IPS-20b (cell line): Measurements from ENCODE around the gene PHKG2.
A peak's percentile ranks its signal among the peaks of the same experiment; 100 is the strongest.

ENCODE experiments used
- H3K27ac ChIP-seq: one replicate; pipeline ENCODE4 v1.5.1; 2013; ENCODE audit warnings: low read length
- H3K27me3 ChIP-seq: 2 replicates; pipeline ENCODE4 v1.6.1; 2013; ENCODE audit warnings: mild to moderate bottlenecking, low read length, inconsistent platforms; ENCODE audit not compliant: insufficient read depth
- H3K36me3 ChIP-seq: 2 replicates; pipeline ENCODE4 v1.6.1; 2013; ENCODE audit warnings: low read depth, mild to moderate bottlenecking, inconsistent platforms, low read length, moderate library complexity; ENCODE audit not compliant: insufficient read depth
- H3K4me1 ChIP-seq: 2 replicates; pipeline ENCODE4 v1.6.1; 2013; ENCODE audit warnings: mild to moderate bottlenecking, control low read depth, inconsistent platforms, low read length, moderate library complexity; ENCODE audit not compliant: insufficient read depth
- H3K4me3 ChIP-seq: 2 replicates; pipeline ENCODE4 v1.5.1; 2013; ENCODE audit warnings: mild to moderate bottlenecking, low read length, inconsistent platforms
- H3K9ac ChIP-seq: 2 replicates; pipeline ENCODE4 v1.6.1; 2013; ENCODE audit warnings: low read depth, mild to moderate bottlenecking, inconsistent platforms, low read length, moderate library complexity
- H3K9me3 ChIP-seq: 2 replicates; pipeline ENCODE4 v1.6.1; 2013; ENCODE audit warnings: mild to moderate bottlenecking, low read depth, low read length, inconsistent platforms; ENCODE audit not compliant: insufficient read depth

The PHKG2 gene

DNA sequence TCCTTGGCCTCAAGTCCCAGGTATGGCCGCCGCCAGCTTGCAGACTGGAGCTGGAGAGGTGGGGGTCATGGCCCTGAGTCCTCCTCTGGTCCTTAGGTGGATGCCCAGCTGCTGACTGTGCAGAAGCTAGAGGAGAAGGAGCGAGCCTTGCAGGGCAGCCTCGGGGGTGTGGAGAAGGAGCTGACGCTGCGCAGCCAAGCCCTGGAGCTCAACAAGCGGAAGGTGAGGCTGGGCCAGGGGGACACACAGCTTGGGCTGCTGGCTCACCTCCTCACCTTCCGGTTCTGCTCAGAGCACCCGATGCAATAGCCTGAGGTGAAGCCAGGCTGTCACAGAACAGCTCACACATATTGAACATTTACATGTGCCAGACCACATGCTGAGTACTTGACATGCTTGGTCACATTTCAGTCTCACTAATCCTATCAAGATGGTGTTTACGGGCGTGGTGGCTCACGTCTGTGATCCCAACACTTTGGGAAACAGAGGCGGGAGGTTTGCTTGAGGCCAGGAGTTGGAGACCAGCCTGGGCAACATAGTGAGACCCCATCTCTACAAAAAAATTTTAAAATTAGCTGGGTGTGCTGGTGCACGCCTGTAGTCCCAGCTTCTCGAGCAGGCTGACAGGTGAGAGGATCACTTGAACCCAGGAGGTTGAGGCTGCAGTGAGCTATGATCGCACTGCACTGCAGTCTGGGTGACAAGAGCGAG, 21.3 kb downstream of the PHKG2 start:
- H3K9me3 ChIP-seq, result no peaks in the 10 kb centered on the region
- H3K27me3 ChIP-seq, result no peaks in the 10 kb centered on the region
- no peak overlapping the region for H3K4me3 ChIP-seq
- H3K9ac ChIP-seq, result no peak overlapping the region
- H3K4me1 ChIP-seq, result no peaks in the 10 kb centered on the region
- H3K36me3 ChIP-seq, result peaks cover 98% of the 10 kb centered on the region
- no peak overlapping the region for H3K27ac ChIP-seq

DNA sequence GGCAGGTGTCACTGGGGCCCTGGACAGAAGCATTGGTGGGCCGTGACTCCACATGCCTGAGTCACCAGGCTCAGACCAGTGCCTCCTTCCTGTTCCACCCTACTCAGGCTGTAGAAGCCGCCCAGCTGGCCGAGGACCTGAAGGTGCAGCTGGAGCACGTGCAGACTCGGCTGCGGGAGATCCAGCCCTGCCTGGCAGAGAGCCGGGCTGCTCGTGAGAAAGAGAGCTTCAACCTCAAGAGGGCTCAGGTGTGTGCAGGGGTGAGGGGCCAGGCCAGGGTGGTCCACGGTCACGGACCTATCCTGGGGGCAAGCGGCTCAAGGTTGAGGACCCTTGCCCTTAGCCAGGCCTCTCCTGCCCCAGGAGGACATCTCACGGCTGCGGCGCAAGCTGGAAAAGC, 23.5 kb downstream of the PHKG2 start:
- Histone ChIP-seq H3K9me3 (no peaks in the 10 kb centered on the region), H3K27me3 (peaks cover 1% of the 10 kb centered on the region; the same call in 1 of the 2 replicates), H3K9ac (no peak overlapping the region), H3K4me1 (no peaks in the 10 kb centered on the region), H3K4me3 (no peak overlapping the region), H3K36me3 (peaks cover 79% of the 10 kb centered on the region), H3K27ac (no peak overlapping the region)

DNA sequence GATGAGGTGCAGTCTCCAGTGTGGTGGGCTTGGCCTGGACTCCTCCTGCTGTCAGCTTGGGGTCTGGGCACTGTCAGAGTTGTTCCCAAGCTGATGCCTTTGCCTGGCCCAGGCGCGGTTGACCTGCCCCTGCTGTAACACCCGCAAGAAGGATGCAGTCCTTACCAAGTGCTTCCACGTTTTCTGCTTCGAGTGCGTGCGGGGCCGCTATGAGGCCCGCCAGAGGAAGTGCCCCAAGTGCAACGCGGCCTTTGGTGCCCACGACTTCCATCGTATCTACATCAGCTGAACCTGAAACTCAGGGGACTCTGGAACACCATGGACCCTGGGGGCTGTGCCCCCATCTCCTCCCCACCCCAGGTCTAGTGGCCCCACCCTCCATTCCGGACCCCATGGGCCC, 25.6 kb downstream of the PHKG2 start:
- Histone ChIP-seq H3K4me3 (no peak overlapping the region), H3K4me1 (peaks cover 2% of the 10 kb centered on the region; the same call in 1 of the 2 replicates), H3K27ac (no peak overlapping the region), H3K9ac (no peak overlapping the region), H3K27me3 (peaks cover 7% of the 10 kb centered on the region; the same call in 1 of the 2 replicates), H3K9me3 (no peaks in the 10 kb centered on the region), H3K36me3 (peaks cover 58% of the 10 kb centered on the region)

DNA sequence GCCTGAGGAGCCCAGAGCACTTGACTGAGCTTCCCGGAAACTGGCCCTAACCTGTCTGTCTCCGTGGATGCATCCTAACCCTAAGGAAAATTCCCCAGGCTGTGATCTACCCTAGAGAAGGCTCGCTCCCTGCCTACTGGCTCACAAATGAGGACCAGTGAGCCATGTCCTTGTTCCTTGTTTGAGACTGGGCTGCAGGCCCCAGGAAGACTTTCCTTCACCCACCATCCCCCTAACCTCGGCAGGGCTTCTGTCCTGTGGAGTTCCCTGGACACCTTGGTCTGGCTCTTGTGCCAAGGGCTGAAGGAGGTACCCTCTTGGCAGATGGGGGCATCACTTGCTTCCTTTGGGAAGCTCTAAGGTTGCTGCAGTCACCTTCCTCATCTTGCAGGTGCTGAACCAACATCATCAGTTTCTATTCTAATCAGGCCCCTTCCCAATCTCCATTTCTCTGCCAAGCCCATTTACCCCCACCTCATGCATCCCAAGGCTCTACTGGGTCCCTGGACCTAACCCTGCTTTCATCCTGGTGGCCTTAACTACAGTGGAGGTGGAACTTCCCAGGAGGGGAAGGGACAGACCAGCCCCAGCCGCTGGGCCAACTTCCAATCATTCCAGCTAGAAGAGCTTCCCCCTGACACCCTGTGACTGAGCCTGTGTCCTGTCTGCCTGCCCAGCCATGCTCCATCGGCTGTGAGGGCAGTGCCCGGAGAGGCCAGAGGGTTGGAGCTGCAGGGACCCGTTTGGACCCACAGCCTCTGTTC, 26.3 kb downstream of the PHKG2 start:
- peaks cover 50% of the 10 kb centered on the region for H3K36me3 ChIP-seq
- H3K9ac ChIP-seq, result peak overlapping the region; percentile 93; the same call in 1 of the 2 replicates
- H3K27ac ChIP-seq, result no peak overlapping the region
- peaks cover 7% of the 10 kb centered on the region; the same call in 1 of the 2 replicates for H3K27me3 ChIP-seq
- peak overlapping the region; percentile 89; the same call in 1 of the 2 replicates for H3K4me3 ChIP-seq
- peaks cover 6% of the 10 kb centered on the region; the same call in 1 of the 2 replicates for H3K4me1 ChIP-seq
- H3K9me3 ChIP-seq, result no peaks in the 10 kb centered on the region

DNA sequence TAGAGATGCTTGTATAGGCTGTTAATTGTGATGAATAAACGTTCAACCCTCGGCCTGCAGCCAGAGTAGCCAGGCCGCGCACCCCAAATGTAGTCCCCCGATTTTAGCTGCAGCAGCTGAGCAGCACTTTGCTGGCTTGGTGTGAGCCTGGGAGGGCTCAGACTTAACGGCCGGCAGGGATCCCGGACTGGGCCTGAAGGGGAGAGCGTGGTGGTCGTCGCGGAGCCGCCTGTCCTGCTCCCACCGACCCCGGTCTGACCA, 26.8 kb downstream of the PHKG2 start:
- Histone ChIP-seq H3K9ac (peak overlapping the region; percentile 93; the same call in 1 of the 2 replicates), H3K4me1 (peaks cover 6% of the 10 kb centered on the region; the same call in 1 of the 2 replicates), H3K36me3 (peaks cover 45% of the 10 kb centered on the region), H3K9me3 (no peaks in the 10 kb centered on the region), H3K27ac (no peak overlapping the region), H3K4me3 (peak overlapping the region; percentile 89; the same call in 1 of the 2 replicates), H3K27me3 (peaks cover 7% of the 10 kb centered on the region; the same call in 1 of the 2 replicates)

DNA sequence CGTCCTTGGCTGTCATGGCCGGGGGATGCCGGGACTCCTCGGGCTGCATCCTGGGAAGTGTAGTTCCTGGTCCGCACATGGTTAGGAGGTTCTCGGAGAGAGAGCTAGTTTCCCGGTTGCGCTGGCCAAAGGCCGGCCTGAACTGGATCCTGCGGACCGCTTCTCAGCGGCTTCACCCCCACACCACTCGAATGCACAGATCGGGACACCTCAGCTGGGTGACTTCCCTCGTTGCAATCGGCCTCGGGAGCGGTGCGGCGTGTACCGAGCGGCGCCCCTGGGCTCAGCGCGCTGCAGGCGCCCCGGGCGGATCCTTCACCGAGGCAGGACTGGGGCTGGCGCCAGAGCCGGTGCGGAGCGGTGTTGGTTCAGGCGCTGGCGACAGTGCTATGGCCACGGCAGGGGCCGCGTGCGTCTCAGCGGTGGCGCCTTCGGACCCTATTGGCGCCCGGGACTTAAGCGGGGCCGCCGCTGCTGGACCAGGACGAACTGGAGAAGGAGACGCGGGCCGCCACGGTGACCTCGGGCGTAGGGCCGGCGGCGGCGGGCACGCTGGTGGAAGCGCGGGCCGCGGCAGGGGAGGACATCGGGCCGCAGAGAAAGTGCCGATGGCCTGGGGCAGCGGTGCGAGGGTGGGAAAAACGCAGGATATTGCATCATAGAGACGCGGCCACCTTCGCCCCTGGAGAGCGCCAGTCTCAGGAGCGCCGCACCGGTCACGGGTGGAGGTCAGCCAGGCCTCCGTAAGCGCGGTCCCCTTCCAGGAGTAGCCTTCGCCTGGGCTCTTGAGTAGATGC, 27.4 kb downstream of the PHKG2 start:
- H3K27ac ChIP-seq, result peak overlapping the region; percentile 91
- H3K27me3 ChIP-seq, result peaks cover 7% of the 10 kb centered on the region; the same call in 1 of the 2 replicates
- H3K36me3 ChIP-seq, result peaks cover 40% of the 10 kb centered on the region
- H3K9ac ChIP-seq, result peak overlapping the region; percentile 93
- H3K4me3 ChIP-seq, result peak overlapping the region; percentile 89
- H3K9me3 ChIP-seq, result no peaks in the 10 kb centered on the region
- H3K4me1 ChIP-seq, result peaks cover 6% of the 10 kb centered on the region; the same call in 1 of the 2 replicates

DNA sequence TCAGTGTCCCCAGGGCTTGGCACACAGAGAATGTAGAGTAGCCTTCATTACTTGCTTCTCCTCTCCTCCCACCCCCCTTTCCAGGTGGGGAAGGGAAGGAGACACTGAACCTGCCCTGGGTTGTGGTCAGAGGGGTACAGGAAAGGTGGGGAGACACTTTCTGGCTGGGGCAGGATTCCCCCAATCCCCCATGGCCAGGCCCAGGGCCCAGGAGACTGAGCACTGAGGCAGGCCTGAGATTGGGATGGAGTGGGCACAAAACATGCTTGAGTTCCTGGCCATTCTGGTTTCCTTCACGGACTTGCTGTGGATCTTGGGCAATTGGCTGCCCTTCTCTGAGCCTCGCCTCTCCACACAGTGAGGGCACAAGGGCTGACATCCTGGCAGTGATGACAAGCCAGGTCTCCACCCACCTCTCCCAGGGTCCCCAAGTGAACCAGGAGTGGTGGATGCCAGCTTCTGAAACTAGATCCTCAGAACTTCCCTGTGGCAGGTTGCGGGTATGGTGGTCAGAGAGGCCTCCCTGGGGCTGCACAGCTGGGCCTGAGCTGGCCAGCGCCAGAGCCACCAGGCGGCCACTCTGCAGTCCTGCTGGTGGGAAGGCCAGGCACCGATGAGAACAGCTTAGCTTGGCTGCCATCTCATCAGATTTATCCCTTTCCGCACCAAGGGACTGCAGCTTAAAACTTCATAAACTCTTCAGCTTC, 29.5 kb downstream of the PHKG2 start:
- H3K4me1 ChIP-seq, result peaks cover 6% of the 10 kb centered on the region; the same call in 1 of the 2 replicates
- peaks cover 7% of the 10 kb centered on the region; the same call in 1 of the 2 replicates for H3K27me3 ChIP-seq
- no peaks in the 10 kb centered on the region for H3K9me3 ChIP-seq
- H3K4me3 ChIP-seq, result no peak overlapping the region
- H3K36me3 ChIP-seq, result peaks cover 39% of the 10 kb centered on the region
- H3K27ac ChIP-seq, result no peak overlapping the region
- H3K9ac ChIP-seq, result no peak overlapping the region

DNA sequence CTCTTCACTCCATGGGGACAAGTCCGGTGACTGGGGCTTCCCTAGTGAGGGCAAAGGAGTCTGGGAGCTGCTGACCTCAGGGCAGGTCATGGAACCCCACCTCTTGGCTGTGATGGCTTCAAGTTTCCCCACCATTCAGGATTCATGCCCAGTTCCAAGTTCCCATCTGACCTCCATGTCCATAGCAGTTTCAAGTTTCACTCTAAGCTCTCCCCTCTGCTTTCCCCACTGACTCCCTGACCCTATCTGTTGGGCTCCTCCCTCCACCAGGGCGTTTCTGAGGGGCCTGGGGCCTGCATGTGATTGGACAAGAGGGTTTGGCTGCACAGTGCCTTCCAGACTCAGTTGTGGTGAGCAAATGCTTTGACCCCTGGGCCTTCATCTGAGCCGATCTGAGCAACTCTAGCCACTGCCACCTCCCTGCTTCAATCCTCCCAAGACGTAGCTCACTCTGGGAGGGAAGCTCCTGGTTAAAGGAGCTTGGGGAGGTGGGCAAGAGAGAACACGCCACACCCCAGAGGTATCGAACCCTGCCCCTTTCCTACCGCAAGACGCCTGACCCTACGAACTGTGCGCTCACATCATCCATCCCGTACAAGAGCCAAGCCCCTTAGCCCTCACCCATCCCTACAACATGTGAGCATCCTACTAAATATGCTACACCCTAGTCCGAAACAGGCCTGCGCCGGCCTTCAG, 30.5 kb downstream of the PHKG2 start:
- H3K9me3 ChIP-seq, result no peaks in the 10 kb centered on the region
- H3K9ac ChIP-seq, result 0 out of 2 replicates have a peak overlapping the region, but pooled peaks have one; percentile 6
- peaks cover 7% of the 10 kb centered on the region; the same call in 1 of the 2 replicates for H3K27me3 ChIP-seq
- peaks cover 40% of the 10 kb centered on the region for H3K36me3 ChIP-seq
- H3K4me1 ChIP-seq, result peaks cover 6% of the 10 kb centered on the region; the same call in 1 of the 2 replicates
- H3K4me3 ChIP-seq, result no peak overlapping the region
- H3K27ac ChIP-seq, result no peak overlapping the region

DNA sequence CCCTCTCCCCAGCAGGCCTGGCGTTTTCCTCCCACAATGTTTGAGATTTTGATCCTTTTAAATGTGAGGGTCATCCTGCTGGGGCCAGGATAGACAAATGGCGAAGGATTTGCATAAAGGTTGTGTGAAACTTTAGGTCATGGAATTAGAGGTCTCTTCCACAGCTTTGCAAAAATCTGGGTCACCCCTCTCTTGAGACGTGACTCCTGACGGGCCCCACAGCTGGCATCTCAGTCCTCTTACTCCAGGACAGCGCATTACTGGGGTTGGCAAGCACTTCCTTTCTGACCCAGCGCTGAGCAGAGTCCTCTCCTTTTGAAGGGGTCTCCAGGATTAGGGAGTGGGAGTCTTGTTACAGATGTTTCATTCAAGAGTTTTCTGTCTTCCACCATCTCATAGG, 31.4 kb downstream of the PHKG2 start:
- Histone ChIP-seq H3K9ac (no peak overlapping the region), H3K4me1 (peaks cover 6% of the 10 kb centered on the region; the same call in 1 of the 2 replicates), H3K27me3 (peaks cover 7% of the 10 kb centered on the region; the same call in 1 of the 2 replicates), H3K27ac (no peak overlapping the region), H3K4me3 (no peak overlapping the region), H3K9me3 (no peaks in the 10 kb centered on the region), H3K36me3 (peaks cover 34% of the 10 kb centered on the region)

DNA sequence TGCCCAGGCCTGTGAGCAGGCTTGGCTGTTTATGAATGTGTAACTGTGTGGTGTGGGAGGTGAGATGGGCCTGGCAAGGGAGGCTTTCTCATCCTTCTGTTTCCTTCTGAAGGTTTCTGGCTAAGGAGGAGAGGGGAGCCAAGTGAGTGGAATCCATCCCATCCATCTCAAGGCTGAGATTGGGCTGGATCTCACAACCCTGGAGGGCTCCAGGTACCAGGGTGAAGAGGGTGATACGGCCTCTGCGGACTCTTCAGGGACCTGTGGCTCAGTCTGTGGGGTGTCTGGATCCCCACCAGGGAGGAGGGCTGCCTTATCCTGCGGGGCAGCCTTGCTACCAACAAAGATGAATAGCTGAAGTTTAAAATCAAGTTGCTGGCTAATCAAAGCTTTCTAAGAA, 31.8 kb downstream of the PHKG2 start:
- Histone ChIP-seq H3K27ac (no peak overlapping the region), H3K9me3 (no peaks in the 10 kb centered on the region), H3K4me1 (peaks cover 6% of the 10 kb centered on the region; the same call in 1 of the 2 replicates), H3K4me3 (no peak overlapping the region), H3K9ac (no peak overlapping the region), H3K36me3 (peaks cover 32% of the 10 kb centered on the region), H3K27me3 (peaks cover 7% of the 10 kb centered on the region; the same call in 1 of the 2 replicates)
